ENCODE results near the gene CADM1.

CADM1 gene

DNA sequence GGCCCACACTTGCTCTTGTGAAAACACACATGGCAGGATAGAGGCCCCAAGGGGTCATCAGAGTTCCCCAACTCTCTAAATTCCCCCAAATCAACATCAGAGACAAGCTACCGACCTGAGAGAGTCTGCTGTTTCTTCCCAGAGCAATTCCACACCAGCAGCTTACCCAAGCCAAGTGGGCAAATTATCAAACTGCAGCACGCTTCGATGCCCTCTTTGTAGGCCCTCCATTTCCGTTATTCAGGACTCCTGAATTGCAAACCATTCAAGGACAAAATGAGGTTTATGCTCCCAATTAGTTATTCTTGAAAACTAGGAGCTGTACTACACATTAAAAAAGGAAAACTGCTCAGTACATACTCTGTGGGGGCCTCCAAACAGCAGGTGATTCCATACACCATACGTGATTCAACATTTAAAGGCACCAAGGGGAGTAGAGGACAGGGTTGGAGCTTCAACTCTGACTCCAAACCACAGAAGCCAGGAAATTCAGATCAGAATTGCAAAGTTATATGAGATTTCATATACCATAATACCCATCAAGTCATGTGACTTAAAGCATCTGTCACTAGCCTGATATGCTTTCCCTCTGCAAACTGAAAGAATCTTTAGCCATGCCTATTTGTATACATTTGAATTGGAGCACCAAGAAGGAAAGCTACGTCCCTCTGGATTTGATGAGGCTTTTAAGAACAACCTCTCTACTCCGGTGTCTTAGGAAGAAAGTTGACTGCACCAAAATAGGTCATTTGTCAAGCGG, 234.8 kb downstream of the CADM1 start:
- DNase-seq: no peak

DNA sequence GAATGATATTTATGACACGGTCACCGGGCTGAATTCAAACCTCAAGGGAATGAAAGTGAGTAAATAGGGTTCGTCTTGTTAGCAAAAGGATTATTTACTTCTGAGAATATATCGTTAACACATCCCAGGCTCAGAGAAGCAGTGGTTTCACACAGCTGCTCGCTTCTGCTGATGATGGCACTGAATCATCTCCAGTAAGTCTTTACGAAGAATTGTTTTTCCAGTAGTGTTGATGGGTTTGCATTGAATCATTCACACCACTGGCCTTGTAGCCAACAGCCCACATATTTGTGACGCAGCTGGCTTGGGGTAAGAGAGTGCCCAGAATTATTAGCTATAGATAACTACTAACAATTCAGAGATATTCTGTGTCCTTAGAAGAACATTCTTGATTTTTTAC, 236.3 kb downstream of the CADM1 start:
- DNase-seq: no peak

DNA sequence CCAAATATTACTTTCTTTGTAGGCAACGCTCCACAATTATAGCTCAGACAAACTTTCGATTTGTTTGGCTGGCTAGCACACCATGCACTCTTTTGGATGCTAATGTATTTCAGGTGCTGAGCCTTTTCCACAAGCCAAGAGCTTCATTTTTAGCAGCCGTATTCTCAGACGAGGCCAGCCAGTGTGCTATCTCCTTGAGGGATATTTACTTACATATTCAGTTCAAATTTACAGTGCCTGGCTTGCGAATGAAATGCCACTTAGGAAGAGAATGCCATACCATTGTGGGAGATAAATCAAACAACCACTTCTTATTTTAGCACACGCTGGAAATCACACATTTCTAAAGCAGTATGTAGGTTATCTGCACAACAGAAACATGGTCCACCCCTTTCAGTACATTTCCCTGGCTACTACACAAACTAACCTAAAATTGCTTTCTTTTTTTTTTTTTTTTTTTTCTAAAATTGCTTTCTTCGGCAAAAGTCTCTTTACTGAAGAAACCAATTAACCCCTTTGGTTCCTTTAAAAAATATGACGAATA, 236.9 kb downstream of the CADM1 start:
- DNase-seq: no peak

DNA sequence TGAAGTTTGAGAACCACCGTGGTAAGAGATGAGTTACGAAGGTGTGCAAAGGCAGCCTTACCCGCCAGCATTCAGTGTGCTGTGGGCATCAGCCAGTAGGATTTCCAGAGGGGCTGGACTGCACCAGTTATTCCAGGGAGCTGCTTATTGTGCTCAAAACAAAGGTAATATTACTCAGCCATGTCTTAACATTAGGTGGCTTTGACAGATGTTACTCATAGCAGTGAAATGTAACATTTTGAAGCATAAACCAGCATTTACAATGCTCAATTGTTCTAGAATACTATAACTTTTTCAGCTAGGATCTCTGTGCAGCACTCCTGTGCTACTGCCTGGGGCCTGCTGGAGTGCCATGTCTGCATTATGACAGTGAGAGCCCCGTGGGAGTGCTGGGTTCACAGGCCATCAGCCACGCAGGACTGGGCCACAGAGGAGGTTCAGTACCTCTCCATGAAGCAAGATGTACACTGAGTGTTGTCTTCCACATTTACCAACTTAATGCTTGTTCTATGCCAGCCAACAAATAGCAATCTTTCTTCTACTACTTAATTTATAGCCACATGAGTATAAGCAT, 238.1 kb downstream of the CADM1 start:
- DNase-seq: no peak

DNA sequence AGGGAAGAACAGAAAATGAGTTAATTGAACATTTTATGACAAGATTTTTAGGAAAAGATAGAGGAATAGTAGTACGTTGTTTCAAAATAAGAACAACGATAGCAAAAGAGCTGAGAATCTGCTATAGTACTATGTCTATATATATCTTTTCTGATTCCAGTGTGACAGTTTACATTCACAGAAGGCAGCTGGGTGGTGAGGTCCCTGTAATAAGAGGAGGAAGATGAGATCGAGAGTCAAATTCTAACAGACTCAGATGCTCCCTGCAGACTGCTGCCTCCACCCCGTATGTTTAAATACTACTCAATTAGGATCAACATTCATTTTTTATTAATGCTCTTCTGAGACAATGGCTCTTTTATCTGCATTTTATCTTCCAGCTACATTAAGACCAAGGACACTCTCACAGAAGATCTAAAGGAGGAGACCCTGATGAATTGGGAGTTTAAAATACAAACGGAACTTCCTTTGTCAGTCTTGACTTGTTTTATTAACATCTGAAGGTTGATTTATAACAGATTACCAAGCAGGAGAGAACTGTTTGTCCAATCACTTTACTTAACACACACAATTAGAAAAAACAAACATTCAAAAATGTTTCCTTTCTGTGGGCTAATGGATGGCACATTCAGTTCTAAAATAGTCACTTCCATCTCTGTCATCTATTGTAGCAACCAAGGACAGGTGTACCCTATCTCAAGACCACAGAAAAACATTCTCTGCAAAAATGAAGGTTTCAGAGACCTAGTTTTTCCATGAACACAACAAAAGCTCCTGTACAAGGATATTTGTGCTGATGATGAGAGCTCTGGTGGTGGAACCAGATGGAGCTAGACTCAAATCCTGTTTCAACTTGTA, 240.2 kb downstream of the CADM1 start:
- DNase-seq: no peak

DNA sequence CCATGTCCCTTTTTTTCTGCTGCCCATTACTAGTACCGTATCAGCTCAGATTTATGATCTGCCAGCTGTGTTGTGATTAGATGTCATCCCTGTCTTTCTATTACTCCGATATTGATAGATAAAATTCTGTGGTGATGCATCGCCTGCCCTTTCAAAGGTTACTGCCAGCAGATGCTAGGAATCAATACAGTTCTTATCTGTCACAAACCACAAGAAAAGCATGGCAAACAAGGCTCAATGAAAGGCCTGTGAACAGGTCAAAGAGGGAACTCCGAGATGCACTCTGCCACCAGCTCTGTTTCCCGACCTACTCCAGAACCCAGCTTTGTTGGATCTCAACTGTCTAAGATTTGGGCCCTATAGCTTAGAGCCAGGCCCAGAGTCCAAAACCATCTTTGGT, 246.0 kb downstream of the CADM1 start:
- no peak for DNase-seq

DNA sequence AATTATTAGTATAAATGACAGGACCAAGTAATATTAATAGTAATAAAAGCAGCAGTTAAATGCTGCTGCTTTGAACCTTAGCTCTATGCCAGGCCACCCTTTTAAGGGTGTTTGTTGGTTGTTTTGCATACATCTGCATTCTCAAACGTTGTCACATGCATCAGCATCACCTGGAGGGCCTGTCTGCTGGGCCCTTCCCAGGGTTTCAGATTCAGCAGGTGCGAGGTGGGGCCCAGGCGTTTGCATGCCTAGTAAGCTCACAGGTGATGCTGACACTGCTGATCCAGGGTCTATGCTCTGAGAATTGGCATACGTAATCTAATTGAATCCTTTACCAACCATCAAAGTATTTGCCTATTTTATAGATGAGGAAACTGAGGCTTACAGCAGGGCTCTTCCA, 246.5 kb downstream of the CADM1 start:
- DNase-seq: no peak

DNA sequence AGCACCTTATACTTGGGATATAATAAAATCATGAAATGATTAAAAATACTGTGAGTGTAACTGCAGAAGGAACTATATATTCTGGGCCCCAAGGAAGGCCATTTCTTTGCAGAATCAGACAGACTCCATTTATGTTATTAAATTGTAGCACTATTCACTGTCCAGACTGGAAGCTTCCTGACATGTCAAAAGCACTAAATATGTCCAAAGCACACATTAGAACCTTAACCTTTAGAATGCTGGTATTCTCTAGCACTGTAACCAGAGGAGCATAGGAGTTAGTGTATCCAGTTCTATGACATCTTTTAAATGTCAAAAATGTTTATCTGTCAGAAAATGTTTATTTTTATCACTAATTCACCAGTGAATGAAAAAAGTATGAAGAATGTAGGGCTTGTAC, 246.9 kb downstream of the CADM1 start:
- no peak for DNase-seq

DNA sequence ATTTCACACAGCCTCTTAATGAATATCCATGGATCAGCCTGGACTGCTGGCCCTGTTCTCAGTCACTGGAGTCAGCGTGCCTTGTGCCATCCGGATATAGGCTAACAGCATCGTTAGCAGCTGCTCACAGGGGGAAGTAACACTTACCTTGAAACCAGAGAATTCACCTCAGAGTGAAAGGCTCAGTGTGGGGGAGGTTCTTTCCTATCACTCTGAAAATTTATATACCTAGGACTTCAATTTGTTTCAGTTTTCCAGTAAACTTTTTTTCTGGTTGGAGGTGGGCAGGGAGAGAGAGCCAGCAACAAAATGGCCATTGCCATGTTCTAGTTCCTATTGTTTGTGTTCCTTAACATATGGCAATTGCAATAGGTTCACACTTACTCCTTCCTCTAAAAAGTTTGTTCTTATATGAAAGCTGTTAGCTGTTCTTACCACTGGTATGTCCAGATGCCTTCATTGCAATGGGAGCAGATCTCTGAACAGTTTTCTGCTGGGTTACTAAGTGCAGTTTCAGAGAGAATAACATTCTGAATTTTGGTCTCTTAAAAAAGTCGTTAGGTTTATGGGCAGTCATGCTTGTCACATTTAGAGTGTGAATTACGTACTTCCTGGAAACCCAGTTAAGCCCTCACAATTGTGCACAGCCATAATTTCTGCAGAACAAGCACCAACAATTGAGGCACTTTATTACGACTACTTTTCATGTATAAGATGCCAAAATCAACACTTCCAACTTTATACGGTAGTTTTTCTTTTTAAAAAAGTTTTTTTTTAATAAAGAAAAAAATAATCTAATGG, 247.6 kb downstream of the CADM1 start:
- DNase-seq: no peak

DNA sequence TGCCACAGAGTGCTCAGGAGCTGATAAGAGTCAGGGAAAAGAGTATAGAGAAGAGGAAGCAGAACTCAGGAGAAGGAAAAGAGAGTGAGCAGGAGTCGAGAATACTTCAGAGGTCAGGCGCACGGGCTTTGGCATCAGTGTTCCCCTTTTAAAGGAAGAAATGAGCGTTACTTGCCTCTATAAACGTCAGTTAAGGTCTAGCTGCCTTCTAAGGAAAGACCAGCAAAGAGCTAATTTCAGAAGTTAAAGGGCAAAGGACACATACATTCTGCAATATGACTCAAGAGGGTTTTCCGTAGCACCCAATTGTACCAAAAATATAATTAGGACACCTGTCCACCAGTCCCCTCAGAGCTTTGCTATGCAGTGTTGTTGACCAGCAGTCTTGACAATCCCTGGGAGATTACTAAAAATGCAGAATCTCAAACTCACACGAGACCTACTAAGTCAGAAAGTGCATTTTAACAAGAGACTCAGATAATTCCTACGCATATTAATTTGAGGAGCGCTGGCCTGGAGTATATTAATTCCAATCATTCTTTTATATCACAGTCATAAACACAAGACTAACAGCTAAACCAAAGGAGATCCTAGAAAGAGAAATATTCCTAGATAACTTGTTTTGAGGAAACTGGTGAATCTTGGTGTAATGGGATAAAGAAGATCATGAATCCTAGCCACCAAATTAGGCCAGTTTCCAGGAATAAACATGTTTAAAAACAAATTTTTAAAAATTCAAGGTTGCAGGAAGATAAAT, 249.0 kb downstream of the CADM1 start:
- DNase-seq: no peak

DNA sequence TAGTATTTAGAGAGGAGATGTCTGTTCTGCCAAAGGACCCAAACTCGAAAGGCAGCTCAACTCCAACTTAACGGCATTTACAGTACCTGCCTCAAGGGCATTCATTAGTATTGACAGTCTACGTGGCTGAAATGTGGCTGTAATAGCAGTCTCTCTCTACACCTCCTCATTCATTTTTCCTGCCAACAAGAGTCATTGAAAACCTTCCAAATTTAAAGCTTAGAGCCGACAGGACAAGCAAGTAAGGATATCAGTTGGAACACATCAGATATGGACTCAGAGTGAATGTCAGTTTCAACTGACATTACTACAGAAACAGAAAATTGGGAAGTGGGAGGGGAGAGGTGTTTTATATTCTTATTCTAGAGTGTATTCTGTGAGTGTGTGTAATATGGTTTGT, 253.1 kb downstream of the CADM1 start:
- DNase-seq: no peak

DNA sequence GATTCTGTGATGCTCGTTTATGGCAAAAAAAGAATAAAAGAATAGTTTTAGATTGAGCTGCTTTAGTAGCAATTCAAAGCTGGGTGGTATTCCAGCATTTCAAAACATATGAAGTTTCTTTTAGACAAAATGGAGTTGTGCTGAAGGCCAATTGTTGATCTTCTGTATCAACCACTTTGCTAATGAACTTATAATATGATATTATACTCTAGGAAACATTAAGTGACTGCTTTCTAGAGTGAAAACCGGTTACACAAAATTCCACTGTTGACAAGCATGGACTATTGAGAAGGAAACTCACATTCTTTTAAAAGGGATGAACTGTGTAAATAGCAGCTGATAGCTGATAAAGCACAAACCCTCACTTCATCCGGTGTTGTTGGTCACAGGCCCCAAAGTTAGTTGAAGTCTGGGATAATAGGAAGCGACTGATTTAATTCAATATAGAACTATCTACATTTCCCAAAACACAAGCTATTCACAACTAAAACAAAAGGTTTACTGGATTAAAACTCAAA, 255.1 kb downstream of the CADM1 start:
- no peak for DNase-seq

DNA sequence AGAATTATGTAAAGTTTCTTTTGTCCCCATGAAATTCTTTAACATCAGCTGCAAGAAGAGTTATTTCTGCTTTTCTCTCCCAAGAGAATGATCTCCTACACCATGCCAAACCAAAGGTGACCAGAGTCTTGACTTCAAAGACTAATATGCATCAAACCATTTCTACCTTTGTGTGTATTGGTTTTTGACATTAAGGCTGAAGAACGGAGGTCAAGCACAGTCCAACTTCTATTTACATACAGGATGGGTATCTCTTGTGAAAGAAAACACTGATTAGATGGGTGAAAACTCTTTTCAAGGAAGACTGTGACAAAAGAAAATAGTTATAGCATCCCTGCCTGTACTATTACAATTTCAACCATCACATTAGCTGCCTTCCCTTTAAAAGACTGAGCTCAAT, 256.3 kb downstream of the CADM1 start:
- DNase-seq: no peak

DNA sequence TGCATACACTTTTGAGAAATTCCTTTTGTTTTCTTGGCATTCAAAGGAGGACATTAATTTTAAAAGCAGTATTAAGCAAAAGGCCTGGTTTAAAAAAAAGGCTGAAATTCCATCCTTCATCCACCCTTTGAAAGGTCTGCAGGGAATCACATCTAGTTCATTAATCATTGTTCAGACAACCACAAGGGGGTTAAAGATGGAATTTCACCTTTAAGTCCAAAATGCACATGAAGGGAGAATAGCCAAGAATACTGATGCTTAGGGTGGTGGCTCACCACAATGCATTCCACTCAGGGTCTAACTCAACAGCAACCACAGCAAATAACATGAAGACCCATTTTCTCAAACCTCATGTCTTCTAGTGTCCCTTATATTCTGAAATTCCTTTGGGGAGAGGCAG, 256.9 kb downstream of the CADM1 start:
- no peak for DNase-seq

DNA sequence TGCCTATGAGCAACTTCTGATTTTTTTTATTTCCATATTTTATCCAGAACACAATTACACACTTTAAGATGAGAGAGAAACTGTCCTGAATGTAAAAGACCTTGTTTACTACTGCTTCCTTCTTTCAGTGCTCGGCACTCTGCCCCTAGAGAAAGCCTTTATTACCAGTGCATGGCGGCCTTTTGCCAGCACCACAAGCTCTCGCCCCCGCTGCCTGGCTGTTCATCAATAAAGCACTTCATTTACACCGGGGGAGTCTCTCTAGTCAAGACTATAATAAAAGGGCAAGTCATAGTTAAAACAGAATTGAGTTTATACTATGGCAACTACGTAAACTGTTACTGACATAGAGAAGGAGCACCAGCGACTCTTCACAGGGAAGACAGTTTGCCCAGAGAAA, 259.5 kb downstream of the CADM1 start:
- no peak for DNase-seq

DNA sequence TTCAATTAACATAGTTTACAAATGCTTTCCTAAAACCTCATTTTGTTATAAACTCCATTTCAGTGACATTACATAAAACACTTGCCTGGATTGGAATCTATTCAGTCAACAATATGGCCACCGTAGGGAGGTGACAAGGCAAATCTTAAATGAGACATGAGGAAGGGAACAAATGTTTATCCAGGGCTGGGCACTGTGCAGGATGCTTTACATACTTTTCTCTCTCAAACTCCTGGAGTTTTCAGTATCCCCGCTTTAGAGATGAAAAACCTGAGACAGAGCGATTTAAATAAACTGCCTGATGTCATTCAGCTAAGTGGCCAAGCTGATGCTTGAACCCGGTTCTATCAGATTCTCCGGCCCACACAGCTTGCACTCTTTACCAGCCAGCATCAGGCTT, 259.9 kb downstream of the CADM1 start:
- DNase-seq: no peak

DNA sequence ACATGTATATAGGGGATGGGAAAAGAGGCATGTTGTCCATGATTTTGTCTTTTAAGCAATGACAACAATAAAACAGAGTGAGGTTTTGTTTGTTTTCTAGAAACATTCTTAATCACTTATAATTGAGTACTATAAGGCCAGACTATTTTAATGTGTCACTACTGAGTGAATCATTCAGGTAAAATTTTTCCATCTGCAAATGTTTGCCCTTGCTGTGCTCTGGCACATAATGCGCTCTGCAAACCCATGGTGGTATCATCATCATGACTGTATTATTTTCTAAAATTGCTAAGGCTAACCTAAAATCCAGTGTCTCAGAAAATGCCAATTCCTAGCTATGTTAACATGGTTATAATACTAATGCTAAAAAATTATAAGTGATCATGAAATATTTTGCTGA, 261.2 kb downstream of the CADM1 start:
- no peak for DNase-seq

DNA sequence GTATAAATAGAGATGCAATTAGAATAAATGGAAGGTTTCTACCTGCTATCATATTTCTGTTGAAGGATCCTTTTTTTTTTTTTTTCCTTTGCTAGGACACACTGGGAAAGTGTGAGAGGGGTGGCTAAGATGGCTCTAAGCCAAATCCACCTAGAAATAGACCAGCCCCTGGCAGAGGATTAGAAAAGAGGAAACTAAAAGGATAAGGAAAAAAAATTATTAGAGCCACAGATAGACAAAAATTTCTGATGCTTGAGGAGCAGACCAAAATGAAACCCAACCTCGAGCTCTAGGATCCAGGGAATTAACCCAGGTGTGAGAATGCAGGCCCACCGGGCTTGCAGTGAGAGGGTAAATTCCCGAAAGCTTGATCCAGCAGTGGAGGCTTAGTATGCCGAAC, 262.3 kb downstream of the CADM1 start:
- no peak for DNase-seq

DNA sequence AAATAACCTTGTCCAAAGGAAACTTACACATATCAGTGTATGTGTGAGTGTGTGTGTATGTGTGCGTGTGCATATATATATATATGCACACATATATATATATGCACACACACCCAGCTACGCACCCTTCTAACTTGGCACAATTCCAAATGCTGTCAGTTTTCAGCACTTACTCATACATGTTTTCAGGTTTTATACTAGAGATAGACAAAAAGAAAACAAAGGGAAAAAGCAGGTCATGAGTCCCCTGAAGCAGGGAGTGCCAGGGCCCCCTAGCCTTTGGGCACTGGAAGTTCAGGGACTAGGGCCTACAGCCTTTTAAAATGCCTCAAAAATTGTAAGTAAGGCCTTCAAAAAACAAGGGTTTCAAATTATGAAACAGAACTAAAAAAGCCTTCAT, 265.4 kb downstream of the CADM1 start:
- no peak for DNase-seq

DNA sequence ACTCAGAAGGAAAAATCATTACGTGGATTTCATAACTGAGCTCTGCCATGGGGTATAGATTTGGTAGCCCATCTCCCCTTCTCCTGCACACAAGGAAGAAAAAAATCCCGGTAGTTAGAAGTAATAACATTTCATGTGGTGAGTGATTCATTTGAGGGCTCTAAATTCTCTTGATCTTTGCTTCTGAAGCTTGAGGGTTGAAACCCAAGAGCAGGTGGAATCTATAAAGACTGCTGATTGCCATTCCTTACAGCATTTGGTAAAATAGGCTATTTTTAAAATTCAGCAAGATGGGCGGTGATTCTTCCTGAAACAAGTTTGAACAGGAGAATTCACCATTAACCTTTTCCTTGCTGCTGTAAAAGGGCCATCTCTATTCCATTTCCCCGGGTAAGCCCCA, 266.1 kb downstream of the CADM1 start:
- no peak for DNase-seq

DNA sequence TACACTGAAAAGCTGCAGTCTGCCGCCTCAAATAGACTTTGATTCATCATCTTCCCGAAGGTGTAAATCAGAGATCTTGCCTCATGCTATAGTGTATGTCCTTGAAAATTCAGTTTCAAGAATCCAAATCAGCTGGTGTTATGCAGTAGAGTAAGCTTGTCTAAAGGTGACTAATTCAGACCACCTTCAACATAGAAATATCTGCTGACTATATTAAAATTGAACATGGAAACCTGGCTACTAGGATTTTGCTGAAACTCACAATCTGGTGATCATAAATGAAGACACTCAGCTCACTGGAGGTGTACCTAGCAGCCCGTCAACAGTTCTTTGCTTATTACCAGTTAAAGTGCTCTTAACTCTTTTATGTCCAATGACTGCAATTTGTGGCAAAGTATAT, 266.6 kb downstream of the CADM1 start:
- DNase-seq: no peak

DNA sequence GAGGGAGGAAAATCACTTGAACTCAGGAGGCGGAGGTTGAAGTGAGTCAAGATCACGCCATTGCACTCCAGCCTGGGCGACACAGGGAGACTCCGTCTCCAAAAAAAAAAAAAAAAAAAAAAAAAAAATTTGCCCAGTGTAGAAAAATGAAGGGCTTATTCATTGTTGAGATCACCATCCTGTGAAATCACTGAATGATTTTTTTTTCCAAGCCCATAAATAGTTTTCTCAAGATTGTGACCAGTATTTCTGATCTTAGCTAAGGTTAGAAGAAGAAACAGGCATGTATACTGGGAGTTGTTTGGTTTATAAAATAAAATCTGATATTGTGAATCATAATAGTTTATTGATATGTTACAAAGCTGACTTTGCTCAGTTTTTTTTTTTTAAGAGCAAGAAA, 269.4 kb downstream of the CADM1 start:
- DNase-seq: no peak

Data from stimulated activated CD4-positive, alpha-beta T cell treated with anti-CD3 and anti-CD28 coated beads, Interleukin-12 subunit alpha, Interleukin-12 subunit beta, amount 100 ng/mL, for 4 hours (primary cell).